GM20000 (cell line): Measurements from ENCODE around the gene FMO2.

Experiments
- DNase-seq: peaks from one replicate; pipeline ENCODE4 v3.0.0; 2012; ENCODE audit warnings: low spot score
- CTCF ChIP-seq: IDR thresholded peaks from 2 replicates; pipeline ENCODE4 v1.5.1; 2012; ENCODE audit warnings: mild to moderate bottlenecking, control low read depth; ENCODE audit errors: extremely low read depth, missing control alignments

The FMO2 gene

GRCh38 chr1:171210355-171210754 is 25.3 kb downstream of the FMO2 start:
- no peak for DNase-seq
- TF ChIP-seq CTCF = no peak

GRCh38 chr1:171212607-171213351 is 27.7 kb downstream of the FMO2 start:
- TF ChIP-seq CTCF = no peak
- DNase-seq = no peak

GRCh38 chr1:171213559-171214454 is 28.7 kb downstream of the FMO2 start:
- no peak for DNase-seq
- TF ChIP-seq CTCF = no peak

- DNase-seq = no peak
- TF ChIP-seq CTCF = no peak
Observed at GRCh38 chr1:171217658-171218443, 32.8 kb downstream of the FMO2 start.

GRCh38 chr1:171218661-171219060 is 33.6 kb downstream of the FMO2 start:
- no peak for DNase-seq
- TF ChIP-seq CTCF = no peak

- DNase-seq = no peak
- no peak for TF ChIP-seq CTCF
Observed at GRCh38 chr1:171219346-171220080, 34.4 kb downstream of the FMO2 start.
